ENCODE results near the gene PLEKHD1. TPM values are rescaled to one million over a fixed set of nuclear protein-coding genes. Genes with fewer than 3 reads are reported as not detected.

Gene PLEKHD1
- total RNA-seq, 1 experiment from 2014 or later: 1.2 TPM

DNA sequence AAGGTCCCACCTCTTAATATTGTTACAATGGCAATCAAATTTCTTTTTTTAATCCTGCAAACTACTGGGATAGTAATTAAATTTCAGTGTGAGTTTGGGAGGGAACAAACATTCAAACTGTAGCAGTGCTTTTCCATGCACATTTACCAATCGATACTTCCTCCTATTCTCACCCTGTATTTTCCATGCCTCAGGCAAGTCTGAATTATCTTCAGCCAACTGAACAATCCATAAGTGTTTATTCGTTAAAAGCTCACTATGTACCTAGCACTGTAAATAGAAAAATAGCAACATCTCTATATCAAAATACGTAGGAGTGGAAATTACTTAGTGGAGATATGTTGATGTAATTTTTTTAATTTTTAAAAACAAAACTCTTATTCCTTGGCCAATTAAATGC lies 46.6 kb downstream of the PLEKHD1 start:
- Histone ChIP-seq H3K79me2 (ENCODE audit: insufficient read depth, low read length) (no peaks in the 10 kb centered on the region), H2AFZ (ENCODE audit: low read depth, low read length, poor library complexity, severe bottlenecking) (no peak overlapping the region), H3K4me1 (ENCODE audit: control insufficient read depth in 1 of 2, insufficient read depth in 2 of 2, low read length in 2 of 2) (peaks cover 0 to 12% of the 10 kb centered on the region in 2 experiments; a peak in 2 of 4 replicates), H3K27me3 (ENCODE audit: insufficient read depth, low read length) (no peaks in the 10 kb centered on the region), H3K36me3 (ENCODE audit: control insufficient read depth in 1 of 2, insufficient read depth in 2 of 2, low read length in 2 of 2) (no peaks in the 10 kb centered on the region), H4K20me1 (ENCODE audit: insufficient read depth) (no peaks in the 10 kb centered on the region), H3K9ac (ENCODE audit: low read length) (no peak overlapping the region), H3K4me3 (replicated peaks in 1 of 2; ENCODE audit: low read depth in 1 of 2, low read length in 2 of 2) (no peak overlapping the region), H3K9me2 (ENCODE audit: insufficient read depth) (no peaks in the 10 kb centered on the region), H3K27ac (ENCODE audit: low read depth, low read length) (no peak overlapping the region), H3K4me2 (ENCODE audit: low read length) (no peak overlapping the region), H3K9me3 (ENCODE audit: control insufficient read depth in 1 of 2, insufficient read depth in 1 of 2, low read depth in 1 of 2, low read length in 2 of 2) (no peaks in the 10 kb centered on the region)
- ChIA-PET POLR2A (no interaction called here), CTCF (no interaction called here), RAD21 (ENCODE audit: low non-redundant PET in 1 of 2, low total read pairs in 2 of 2, uncharacterized antibody in 2 of 2, unreplicated experiment in 2 of 2) (no interaction called here)
- no peak for TF ChIP-seq ELF1 (IDR thresholded peaks at IDR 0.05; ENCODE audit: borderline replicate concordance, low read depth)
- TF ChIP-seq POLR2AphosphoS5 (IDR thresholded peaks at IDR 0.05; ENCODE audit: low read depth, low read length): no peak
- TF ChIP-seq SIN3A (IDR thresholded peaks at IDR 0.05; ENCODE audit: low read depth): no peak
- no peak for TF ChIP-seq CEBPB (IDR thresholded peaks at IDR 0.05; ENCODE audit: low read depth)
- TF ChIP-seq POLR2A (IDR thresholded peaks at IDR 0.05; ENCODE audit: borderline replicate concordance, extremely low read depth, insufficient read depth, insufficient read length): no peak
- no peak for TF ChIP-seq TCF7L2 (IDR thresholded peaks at IDR 0.05; ENCODE audit: borderline replicate concordance, extremely low read depth, insufficient read depth, insufficient read length)
- TF ChIP-seq EGR1 (IDR thresholded peaks at IDR 0.05; ENCODE audit: low read depth): no peak
- no peak for TF ChIP-seq CTCF (IDR thresholded peaks at IDR 0.05 in 2 of 3, conservative IDR thresholded peaks at IDR 0.05 in 1 of 3; ENCODE audit: borderline replicate concordance in 1 of 3, insufficient read depth in 1 of 3, low read depth in 2 of 3, low read length in 2 of 3)
- DNase-seq (ENCODE audit: low read depth, low spot score) (no peak), ATAC-seq (no peak)
- BruUV-seq (replicated peaks): no TSS peak
- intact Hi-C loops (cut with micrococcal nuclease): no loop called here

All from HCT116 (cell line).